Trophoblast cell (in vitro differentiated cells and primary cell): ENCODE data around the gene TROAP.
A peak's percentile ranks its signal among the peaks of the same experiment; 100 is the strongest.
"Not testable (repeated sequence)": the region's sequence is repeated elsewhere in the genome, so short reads cannot be mapped to it uniquely, and the experiment has no call there.

Source experiments
- DNase-seq, 2 donors: peaks; one replicate each; pipeline ENCODE4 v3.0.0-alpha.2; 2016
- H2AFZ ChIP-seq: 2 replicates; pipeline ENCODE4 v1.6.1; 2013; ENCODE audit warnings: low read length, moderate library complexity, mild to moderate bottlenecking; ENCODE audit not compliant: insufficient read depth, poor library complexity
- H2AK5ac ChIP-seq: 2 replicates; pipeline ENCODE4 v1.6.1; 2013; ENCODE audit warnings: mild to moderate bottlenecking, low read length
- H2BK120ac ChIP-seq: 2 replicates; pipeline ENCODE4 v1.6.1; 2013; ENCODE audit warnings: low read length, mild to moderate bottlenecking, moderate library complexity; ENCODE audit not compliant: insufficient read depth, poor library complexity
- H2BK12ac ChIP-seq: 2 replicates; pipeline ENCODE4 v1.6.1; 2013; ENCODE audit warnings: mild to moderate bottlenecking, low read length, moderate library complexity
- H2BK5ac ChIP-seq: 2 replicates; pipeline ENCODE4 v1.6.1; 2013; ENCODE audit warnings: low read length, low read depth, moderate library complexity, mild to moderate bottlenecking; ENCODE audit not compliant: poor library complexity
- H3K14ac ChIP-seq: 2 replicates; pipeline ENCODE4 v1.6.1; 2013; ENCODE audit warnings: mild to moderate bottlenecking, low read length
- H3K18ac ChIP-seq: 2 replicates; pipeline ENCODE4 v1.6.1; 2013; ENCODE audit warnings: mild to moderate bottlenecking, low read length
- H3K23ac ChIP-seq: 2 replicates; pipeline ENCODE4 v1.6.1; 2013; ENCODE audit warnings: low read length
- H3K27ac ChIP-seq: 2 replicates; pipeline ENCODE4 v1.5.1; 2013; ENCODE audit warnings: low read depth, mild to moderate bottlenecking, inconsistent platforms, low read length, moderate library complexity
- H3K27me3 ChIP-seq: 2 replicates; pipeline ENCODE4 v1.6.1; 2013; ENCODE audit warnings: inconsistent platforms, mild to moderate bottlenecking, low read length, moderate library complexity; ENCODE audit not compliant: insufficient read depth
- H3K36me3 ChIP-seq, 2 experiments: 1 replicate in 1 of 2; 2 replicates in 1 of 2; pipeline ENCODE4 v1.6.1; 2013; ENCODE audit warnings: low read length in 2 of 2, mild to moderate bottlenecking in 2 of 2, moderate library complexity in 1 of 2; ENCODE audit not compliant: insufficient read depth in 2 of 2, control insufficient read depth in 1 of 2
- H3K4ac ChIP-seq: 2 replicates; pipeline ENCODE4 v1.6.1; 2013; ENCODE audit warnings: low read depth, mild to moderate bottlenecking, low read length, moderate library complexity
- H3K4me1 ChIP-seq, 2 experiments: 1 replicate in 1 of 2; 2 replicates in 1 of 2; pipeline ENCODE4 v1.6.1; 2013; ENCODE audit warnings: low read length in 2 of 2, mild to moderate bottlenecking in 2 of 2, moderate library complexity in 1 of 2; ENCODE audit not compliant: insufficient read depth in 2 of 2, control insufficient read depth in 1 of 2
- H3K4me2 ChIP-seq: 2 replicates; pipeline ENCODE4 v1.6.1; 2013; ENCODE audit warnings: inconsistent platforms, mild to moderate bottlenecking, low read length, moderate library complexity
- H3K4me3 ChIP-seq: 2 replicates; pipeline ENCODE4 v1.5.1; 2013; ENCODE audit warnings: mild to moderate bottlenecking, low read depth, low read length, inconsistent platforms
- H3K79me1 ChIP-seq: one replicate; pipeline ENCODE4 v1.6.1; 2013; ENCODE audit warnings: low read length
- H3K79me2 ChIP-seq: 2 replicates; pipeline ENCODE4 v1.6.1; 2013; ENCODE audit warnings: low read length, mild to moderate bottlenecking; ENCODE audit not compliant: control insufficient read depth, insufficient read depth, poor library complexity
- H3K9ac ChIP-seq: 2 replicates; pipeline ENCODE4 v1.6.1; 2013; ENCODE audit warnings: mild to moderate bottlenecking, low read length
- H3K9me3 ChIP-seq: 2 replicates; pipeline ENCODE4 v1.6.1; 2013; ENCODE audit warnings: low read depth, mild to moderate bottlenecking, control low read depth, inconsistent platforms, low read length; ENCODE audit not compliant: insufficient read depth
- H4K12ac ChIP-seq: 2 replicates; pipeline ENCODE4 v1.6.1; 2013; ENCODE audit warnings: low read depth, mild to moderate bottlenecking, low read length, moderate library complexity
- H4K8ac ChIP-seq: 2 replicates; pipeline ENCODE4 v1.6.1; 2013; ENCODE audit warnings: low read depth, mild to moderate bottlenecking, low read length, moderate library complexity
- H4K91ac ChIP-seq: one replicate; pipeline ENCODE4 v1.6.1; 2013; ENCODE audit warnings: low read depth, mild to moderate bottlenecking, low read length, moderate library complexity
- WGBS: extraction: QIAGEN DNeasy Blood & Tissue Kit; methylation state at CpG from one replicate; pipeline ENCODE4 v1.1.7; 2013; ENCODE audit warnings: missing lambda C conversion rate; ENCODE audit not compliant: insufficient read length, insufficient coverage; ENCODE audit errors: extremely low coverage; 5-methylcytosine and 5-hydroxymethylcytosine counted together

Gene TROAP

GRCh38 chr12:49276304-49277290, 46.5 kb upstream of the TROAP start:
- H3K36me3 ChIP-seq: peaks cover 16 to 21% of the 10 kb centered on the region in 2 experiments
- no peak overlapping the region for H3K23ac ChIP-seq
- no peak overlapping the region for H2BK12ac ChIP-seq
- H3K18ac ChIP-seq: no peak overlapping the region
- H2BK120ac ChIP-seq: no peak overlapping the region
- H3K4me3 ChIP-seq: no peak overlapping the region
- no peak overlapping the region for H3K4me2 ChIP-seq
- no peak overlapping the region for H3K14ac ChIP-seq
- no peaks in the 10 kb centered on the region for H3K79me1 ChIP-seq
- no peak overlapping the region for H2AK5ac ChIP-seq
- H3K4ac ChIP-seq: no peak overlapping the region
- H3K4me1 ChIP-seq: peaks cover 2 to 4% of the 10 kb centered on the region in 2 experiments
- no peaks in the 10 kb centered on the region for H3K79me2 ChIP-seq
- WGBS: no CpG with 5 or more reads among the region's 13 CpGs
- no peaks in the 10 kb centered on the region for H3K9me3 ChIP-seq
- H4K8ac ChIP-seq: no peak overlapping the region
- no peak overlapping the region for H2AFZ ChIP-seq
- no peak overlapping the region for H3K9ac ChIP-seq
- H4K91ac ChIP-seq: no peak overlapping the region
- peak in 1 of 2 donors; percentile 18 for DNase-seq
- H4K12ac ChIP-seq: no peak overlapping the region
- no peak overlapping the region for H3K27ac ChIP-seq
- H2BK5ac ChIP-seq: no peak overlapping the region
- H3K27me3 ChIP-seq: no peaks in the 10 kb centered on the region

GRCh38 chr12:49277466-49277865, 45.6 kb upstream of the TROAP start:
- Histone ChIP-seq H4K91ac (no peak overlapping the region), H2BK5ac (no peak overlapping the region), H3K79me2 (no peaks in the 10 kb centered on the region), H2AFZ (no peak overlapping the region), H3K36me3 (peaks cover 11 to 14% of the 10 kb centered on the region in 2 experiments), H3K4me3 (no peak overlapping the region), H4K8ac (no peak overlapping the region), H3K27ac (no peak overlapping the region), H4K12ac (no peak overlapping the region), H2BK12ac (no peak overlapping the region), H3K79me1 (no peaks in the 10 kb centered on the region), H3K27me3 (no peaks in the 10 kb centered on the region), H3K23ac (no peak overlapping the region), H3K4ac (no peak overlapping the region), H3K4me1 (peaks cover 2 to 4% of the 10 kb centered on the region in 2 experiments), H3K18ac (no peak overlapping the region), H3K4me2 (no peak overlapping the region), H3K9me3 (no peaks in the 10 kb centered on the region), H3K9ac (no peak overlapping the region), H2BK120ac (no peak overlapping the region), H3K14ac (no peak overlapping the region), H2AK5ac (no peak overlapping the region)
- no CpG with 5 or more reads among the region's 7 CpGs for WGBS
- no peak for DNase-seq

- DNase-seq: peak; percentile 69 to 82
- H3K79me2 ChIP-seq: no peaks in the 10 kb centered on the region
- no peak overlapping the region for H3K14ac ChIP-seq
- peaks cover 2 to 4% of the 10 kb centered on the region in 2 experiments for H3K4me1 ChIP-seq
- H3K4ac ChIP-seq: no peak overlapping the region
- H4K12ac ChIP-seq: no peak overlapping the region
- WGBS: no CpG with 5 or more reads among the region's 7 CpGs
- no peak overlapping the region for H3K9ac ChIP-seq
- no peak overlapping the region for H2AFZ ChIP-seq
- H4K91ac ChIP-seq: no peak overlapping the region
- H2BK12ac ChIP-seq: no peak overlapping the region
- H3K18ac ChIP-seq: no peak overlapping the region
- H2AK5ac ChIP-seq: no peak overlapping the region
- no peak overlapping the region for H2BK5ac ChIP-seq
- peaks cover 3% of the 10 kb centered on the region for H3K9me3 ChIP-seq
- no peak overlapping the region for H3K4me2 ChIP-seq
- H3K36me3 ChIP-seq: no peaks in the 10 kb centered on the region
- no peak overlapping the region for H4K8ac ChIP-seq
- H3K79me1 ChIP-seq: no peaks in the 10 kb centered on the region
- no peak overlapping the region for H3K23ac ChIP-seq
- H3K27me3 ChIP-seq: no peaks in the 10 kb centered on the region
- H2BK120ac ChIP-seq: no peak overlapping the region
- no peak overlapping the region for H3K4me3 ChIP-seq
- no peak overlapping the region for H3K27ac ChIP-seq
Observed at GRCh38 chr12:49279706-49280159, 43.3 kb upstream of the TROAP start.

DNA sequence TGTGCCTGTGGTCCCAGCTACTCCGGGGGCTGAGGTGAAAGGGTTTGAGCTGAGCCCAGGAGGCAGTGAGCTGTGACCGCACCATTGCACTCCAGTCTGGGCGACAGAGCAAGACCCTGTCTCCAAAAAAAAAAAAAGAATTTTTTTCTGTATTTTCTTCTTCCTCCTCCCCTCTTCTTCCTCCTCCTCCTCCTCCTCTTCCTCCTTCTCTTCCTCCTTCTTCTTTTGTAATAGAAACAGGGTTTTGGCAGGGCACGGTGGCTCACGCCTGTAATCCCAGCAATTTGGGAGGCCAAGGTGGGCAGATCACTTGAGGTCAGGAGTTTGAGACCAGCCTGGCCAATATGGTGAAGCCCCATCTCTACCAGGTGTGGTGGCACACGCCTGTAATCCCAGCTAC, 42.5 kb upstream of the TROAP start:
- H2AFZ ChIP-seq, H3K79me2 ChIP-seq, H3K9ac ChIP-seq, H2AK5ac ChIP-seq, H2BK120ac ChIP-seq, H3K23ac ChIP-seq, H3K18ac ChIP-seq, H3K4me2 ChIP-seq, H3K79me1 ChIP-seq, H2BK12ac ChIP-seq, H3K9me3 ChIP-seq, H3K4me3 ChIP-seq, H4K12ac ChIP-seq, H3K4ac ChIP-seq, DNase-seq, H3K27ac ChIP-seq, H2BK5ac ChIP-seq, H3K14ac ChIP-seq, H3K4me1 ChIP-seq, H3K27me3 ChIP-seq, H3K36me3 ChIP-seq, H4K91ac ChIP-seq, H4K8ac ChIP-seq: not testable (repeated sequence)
- no CpG with 5 or more reads among the region's 6 CpGs for WGBS
